Stimulated activated CD8-positive, alpha-beta memory T cell treated with anti-CD3 and anti-CD28 coated beads, Interleukin-12 subunit alpha, Interleukin-12 subunit beta, amount 100 ng/mL, for 24 hours (primary cell): ENCODE data around the gene SHC3.

Experiments used
- DNase-seq: peaks from one replicate; pipeline ENCODE4 v3.0.0-alpha.2; 2020; ENCODE audit errors: extremely low read depth

Gene SHC3

DNA sequence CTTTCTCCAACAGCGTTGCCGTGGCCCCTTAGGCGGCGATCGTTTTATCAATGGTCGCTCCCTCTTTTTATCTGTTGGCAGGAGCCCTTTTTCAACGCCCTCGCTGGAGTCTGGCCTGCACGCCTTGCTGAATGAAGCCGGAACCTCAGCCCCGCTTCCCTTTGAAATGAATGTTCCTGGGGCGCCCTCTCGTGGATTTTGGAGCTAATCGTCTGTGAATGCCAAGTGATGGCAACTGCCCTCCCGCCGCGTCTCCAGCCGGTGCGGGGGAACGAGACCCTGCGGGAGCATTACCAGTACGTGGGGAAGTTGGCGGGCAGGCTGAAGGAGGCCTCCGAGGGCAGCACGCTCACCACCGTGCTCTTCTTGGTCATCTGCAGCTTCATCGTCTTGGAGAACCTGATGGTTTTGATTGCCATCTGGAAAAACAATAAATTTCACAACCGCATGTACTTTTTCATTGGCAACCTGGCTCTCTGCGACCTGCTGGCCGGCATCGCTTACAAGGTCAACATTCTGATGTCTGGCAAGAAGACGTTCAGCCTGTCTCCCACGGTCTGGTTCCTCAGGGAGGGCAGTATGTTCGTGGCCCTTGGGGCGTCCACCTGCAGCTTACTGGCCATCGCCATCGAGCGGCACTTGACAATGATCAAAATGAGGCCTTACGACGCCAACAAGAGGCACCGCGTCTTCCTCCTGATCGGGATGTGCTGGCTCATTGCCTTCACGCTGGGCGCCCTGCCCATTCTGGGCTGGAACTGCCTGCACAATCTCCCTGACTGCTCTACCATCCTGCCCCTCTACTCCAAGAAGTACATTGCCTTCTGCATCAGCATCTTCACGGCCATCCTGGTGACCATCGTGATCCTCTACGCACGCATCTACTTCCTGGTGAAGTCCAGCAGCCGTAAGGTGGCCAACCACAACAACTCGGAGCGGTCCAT, 177.4 kb downstream of the SHC3 start:
- DNase-seq, result peak; percentile 36

DNA sequence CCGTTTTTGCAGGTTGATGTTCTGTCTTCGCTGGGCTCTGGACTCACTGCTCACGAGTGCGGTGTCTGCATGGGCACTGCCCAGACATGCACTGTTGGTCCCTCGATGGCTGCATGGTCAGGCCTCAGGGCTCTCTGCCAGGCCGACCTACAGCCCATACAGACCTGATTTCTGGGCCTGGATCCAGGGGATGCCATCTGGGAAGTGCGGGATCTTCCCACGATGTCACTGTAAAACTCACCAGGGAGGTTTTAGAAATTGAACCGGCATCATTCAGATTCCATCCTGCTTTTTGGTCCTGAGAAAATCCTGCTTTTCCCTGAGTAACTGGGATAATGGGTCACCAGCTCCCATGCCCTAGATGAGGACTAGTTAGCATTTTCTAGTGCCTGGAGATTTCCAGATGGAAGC, 178.2 kb downstream of the SHC3 start:
- DNase-seq, result no peak

GRCh38 chr9:88998911-88999310, 179.7 kb downstream of the SHC3 start:
- no peak for DNase-seq

- DNase-seq, result no peak
Measured at GRCh38 chr9:88998503-88998902, 180.1 kb downstream of the SHC3 start.

- DNase-seq, result no peak
Measured at GRCh38 chr9:88997646-88998045, 181.0 kb downstream of the SHC3 start.

GRCh38 chr9:88996921-88997235, 181.7 kb downstream of the SHC3 start:
- no peak for DNase-seq

GRCh38 chr9:88996046-88996920, 182.3 kb downstream of the SHC3 start:
- no peak for DNase-seq

- DNase-seq, result no peak
Measured at GRCh38 chr9:88995627-88996026, 183.0 kb downstream of the SHC3 start.

- no peak for DNase-seq
Measured at GRCh38 chr9:88995200-88995577, 183.4 kb downstream of the SHC3 start.

GRCh38 chr9:88994469-88995199, 184.0 kb downstream of the SHC3 start:
- no peak for DNase-seq

DNA sequence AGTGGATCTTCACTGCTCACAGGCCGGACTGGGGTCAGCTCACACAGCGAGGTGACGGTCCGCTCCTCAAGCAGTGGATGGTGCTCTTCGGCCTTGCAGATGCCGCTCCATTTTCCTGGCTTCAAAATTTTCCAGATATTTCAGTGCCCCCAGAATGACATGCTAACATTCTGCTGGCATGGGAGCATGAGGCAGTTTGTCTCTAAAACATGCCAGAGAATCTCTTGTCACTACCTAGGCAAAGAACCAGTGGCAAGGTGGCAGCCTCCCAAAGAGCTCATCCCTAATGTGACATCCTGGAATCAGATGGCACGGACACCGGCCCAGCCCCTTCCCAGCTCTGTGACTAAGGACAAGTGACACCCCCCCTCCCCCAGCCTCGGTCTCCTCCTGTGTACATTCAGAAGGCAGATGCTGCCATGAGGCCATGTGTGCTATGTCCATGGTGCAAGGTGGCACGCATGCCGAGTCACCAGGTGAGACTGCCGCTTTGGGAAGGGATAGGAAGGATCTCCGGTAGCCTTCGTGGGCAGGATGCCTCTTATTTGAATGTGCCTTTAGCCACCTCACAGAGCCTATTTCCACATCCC, 184.7 kb downstream of the SHC3 start:
- no peak for DNase-seq

DNA sequence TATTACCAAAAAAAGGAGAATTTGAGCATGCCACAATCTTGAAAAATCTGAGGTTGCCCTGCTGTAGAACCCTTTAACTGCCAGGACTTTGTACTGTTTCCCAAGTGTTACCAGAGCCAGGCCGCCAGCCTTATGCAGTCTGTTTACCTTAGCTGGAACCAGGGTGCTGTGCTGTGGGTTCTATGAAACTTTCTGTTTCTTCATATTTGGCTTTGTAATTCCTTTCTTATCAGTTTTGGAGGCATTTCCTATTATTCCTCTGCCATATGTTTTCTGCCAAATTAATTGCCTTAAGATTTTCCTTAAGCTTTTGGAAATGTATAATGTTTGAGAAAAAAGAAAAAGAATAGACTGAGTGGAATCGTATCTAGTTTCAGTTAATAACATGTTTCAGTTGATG, 185.3 kb downstream of the SHC3 start:
- DNase-seq, result no peak

GRCh38 chr9:88992556-88992955, 186.1 kb downstream of the SHC3 start:
- no peak for DNase-seq

DNA sequence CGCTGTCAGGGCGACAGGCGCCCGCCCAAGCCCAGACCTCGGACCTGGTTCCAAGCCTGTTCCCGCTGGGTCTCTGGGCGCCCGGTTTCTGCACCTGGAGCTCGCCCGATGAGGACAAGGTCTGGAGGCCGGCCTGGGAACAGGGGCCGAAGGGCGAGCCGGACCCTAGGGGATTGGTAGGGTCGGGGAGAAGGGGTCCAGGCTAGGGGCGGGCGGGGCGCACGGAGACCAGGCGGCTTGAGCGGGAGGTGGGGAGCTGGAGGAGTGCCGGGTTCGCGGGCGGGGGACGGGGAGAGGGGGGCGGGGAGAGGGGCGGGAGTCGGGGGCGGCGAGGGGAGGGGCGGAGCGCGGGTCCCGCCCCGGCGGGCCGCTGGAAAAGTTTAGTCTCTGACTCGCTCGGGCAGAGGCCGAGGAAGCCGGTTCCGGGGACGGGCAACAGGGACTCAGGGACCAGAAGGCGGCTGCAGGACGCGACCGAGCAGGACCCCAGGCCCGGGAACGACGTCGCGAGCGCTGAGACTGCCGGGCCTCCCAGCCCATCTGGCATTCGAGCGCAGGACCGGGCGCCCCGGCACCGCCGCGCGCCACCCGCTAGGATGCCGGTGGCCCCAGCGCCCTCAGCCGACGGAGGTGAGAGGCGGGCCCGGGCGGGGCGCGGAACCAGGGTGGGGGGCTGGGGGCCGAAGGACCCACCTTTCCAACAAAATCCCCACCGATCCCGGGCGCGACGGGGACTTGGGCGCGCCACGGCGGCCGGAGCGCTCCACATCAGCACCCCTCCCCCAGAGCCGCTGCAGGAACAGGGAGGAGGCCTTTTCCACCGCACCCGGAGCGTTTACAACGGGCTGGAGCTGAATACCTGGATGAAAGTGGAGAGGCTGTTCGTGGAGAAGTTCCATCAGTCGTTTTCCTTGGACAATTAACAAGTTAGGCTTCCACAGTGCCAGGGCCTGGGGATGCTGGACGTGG, 187.3 kb downstream of the SHC3 start, which contains the start of gene S1PR3:
TSS of gene S1PR3 (plus strand) at position 403 of the 969 bp plus-strand sequence. CDS start 9,733 bp downstream, outside the sequence.
- peak; percentile 7 for DNase-seq

- DNase-seq, result no peak
Measured at GRCh38 chr9:88990729-88991065, 187.9 kb downstream of the SHC3 start.

DNA sequence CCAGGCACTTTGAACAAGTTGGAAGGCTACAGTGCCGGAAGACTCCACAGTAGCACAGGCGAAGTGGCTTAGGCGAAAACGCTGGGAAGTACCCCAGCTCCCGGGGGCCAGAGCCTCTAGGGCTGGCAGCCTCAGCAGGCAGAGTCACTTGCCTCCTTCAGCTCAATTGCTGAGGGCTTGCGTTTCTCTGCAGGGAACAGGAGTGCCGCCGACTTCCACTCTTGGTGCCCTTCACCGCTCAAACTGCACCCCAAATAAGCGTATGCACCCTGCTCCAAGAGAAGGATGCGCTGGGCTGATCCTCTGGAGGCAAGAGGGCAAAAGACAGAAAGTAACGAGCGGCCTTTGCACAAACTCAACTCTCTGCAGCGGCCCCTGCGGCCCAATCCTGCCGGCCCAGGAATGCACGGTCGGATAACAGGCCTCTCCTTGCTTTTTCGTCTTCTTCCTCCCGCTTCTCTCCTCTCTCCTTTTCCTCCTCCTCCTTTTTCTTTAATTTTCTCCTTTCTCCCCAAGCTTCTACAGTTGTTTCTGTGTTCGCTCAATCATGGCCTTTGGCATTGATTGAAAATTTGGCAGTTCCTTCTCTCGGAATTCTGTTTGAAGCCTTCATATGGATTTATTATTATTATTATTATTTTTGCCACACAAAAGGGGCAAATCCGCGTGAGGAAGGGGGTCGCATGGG, 188.4 kb downstream of the SHC3 start:
- DNase-seq, result no peak

DNA sequence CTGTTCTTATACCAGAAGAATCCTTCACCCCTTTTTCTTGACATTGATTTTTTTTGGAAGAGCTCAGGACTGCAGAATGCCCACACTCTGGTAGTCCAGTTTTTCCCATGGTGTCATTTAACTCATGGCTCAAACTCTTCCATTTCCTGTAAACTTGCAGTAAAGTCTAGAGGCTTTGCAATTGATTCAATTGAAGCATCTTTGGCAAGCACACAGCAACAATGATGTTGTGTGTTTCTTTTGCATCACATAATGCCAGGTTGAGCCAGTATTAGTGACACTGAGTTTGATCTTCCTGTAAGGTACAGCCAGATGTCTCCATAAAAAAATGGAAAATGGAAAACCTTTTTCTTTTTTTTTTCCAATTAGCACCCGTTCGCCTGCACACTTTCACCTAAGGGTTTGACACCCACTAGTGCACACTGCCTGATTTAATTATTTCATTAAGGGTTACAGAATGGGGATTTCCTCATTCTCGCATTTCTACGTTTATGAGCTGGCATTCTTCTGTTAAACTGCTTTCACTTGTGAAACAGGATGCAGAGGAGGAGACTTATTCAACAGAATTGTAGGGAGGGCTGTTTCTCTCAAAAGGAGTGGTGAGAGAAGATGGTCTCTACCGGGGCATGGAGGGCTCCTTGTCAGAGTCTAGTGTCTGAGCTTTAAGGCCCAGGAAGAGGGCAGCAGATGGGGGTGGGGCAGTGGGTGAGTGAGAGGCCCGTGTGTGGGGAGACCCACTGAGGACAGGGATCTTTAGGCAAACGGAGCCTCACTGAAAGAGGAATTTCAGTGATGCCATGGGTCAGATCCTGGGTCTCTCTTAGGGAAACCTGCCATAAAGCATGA, 189.6 kb downstream of the SHC3 start:
- DNase-seq, result no peak

GRCh38 chr9:88987661-88988060, 191.0 kb downstream of the SHC3 start:
- DNase-seq, result no peak

GRCh38 chr9:88986776-88987175, 191.8 kb downstream of the SHC3 start:
- no peak for DNase-seq
